Osteocyte (in vitro differentiated cells): ENCODE data around the gene TMEM255A. TPM values are rescaled to one million over a fixed set of nuclear protein-coding genes. Genes with fewer than 3 reads are reported as not detected.

Source experiments
- DNase-seq: peaks from one replicate; pipeline ENCODE4 v3.0.0; 2021; ENCODE audit warnings: mixed read lengths; ENCODE audit not compliant: unreplicated experiment; ENCODE audit errors: extremely low spot score
- H3K27ac Mint-ChIP-seq: one replicate; pipeline ENCODE4 v1.8.0; 2021; ENCODE audit warnings: mild to moderate bottlenecking, mixed read lengths; ENCODE audit not compliant: unreplicated experiment
- H3K27me3 Mint-ChIP-seq: one replicate; pipeline ENCODE4 v1.8.0; 2021; ENCODE audit warnings: mixed read lengths; ENCODE audit not compliant: unreplicated experiment
- H3K36me3 Mint-ChIP-seq: one replicate; pipeline ENCODE4 v1.8.0; 2021; ENCODE audit warnings: mixed read lengths; ENCODE audit not compliant: unreplicated experiment
- H3K4me1 Mint-ChIP-seq: one replicate; pipeline ENCODE4 v1.8.0; 2021; ENCODE audit warnings: mixed read lengths; ENCODE audit not compliant: unreplicated experiment
- H3K4me3 Mint-ChIP-seq: one replicate; pipeline ENCODE4 v1.8.0; 2021; ENCODE audit warnings: mild to moderate bottlenecking, moderate library complexity, mixed read lengths; ENCODE audit not compliant: unreplicated experiment
- H3K9me3 Mint-ChIP-seq: one replicate; pipeline ENCODE4 v1.8.0; 2021; ENCODE audit warnings: mixed read lengths; ENCODE audit not compliant: unreplicated experiment
- CTCF ChIP-seq: fragments of 200-600 bp; sonication (generic); IDR thresholded peaks from 2 replicates; pipeline ENCODE4 v1.5.0; 2021; ENCODE audit warnings: antibody characterized with exemption, mild to moderate bottlenecking, moderate library complexity
- total RNA-seq: library from RNA; stranded (reverse); gene quantifications from 2 replicates; pipeline ENCODE4 v1.2.1, GENCODE V29; 2021

Gene TMEM255A
- total RNA-seq, 1 donor from 2014 or later, result 0.16 TPM

GRCh38 chrX:120228187-120228908 lies 82.9 kb downstream of the TMEM255A start:
- H3K36me3 Mint-ChIP-seq, result peaks cover 2% of the 10 kb centered on the region
- H3K4me3 Mint-ChIP-seq, result no peak overlapping the region
- DNase-seq, result no peak
- H3K27me3 Mint-ChIP-seq, result no peaks in the 10 kb centered on the region
- no peak overlapping the region for H3K27ac Mint-ChIP-seq
- peaks cover 16% of the 10 kb centered on the region for H3K9me3 Mint-ChIP-seq
- H3K4me1 Mint-ChIP-seq, result no peaks in the 10 kb centered on the region
- no peak for TF ChIP-seq CTCF

GRCh38 chrX:120224388-120224787 lies 86.9 kb downstream of the TMEM255A start:
- H3K4me3 Mint-ChIP-seq, result no peak overlapping the region

GRCh38 chrX:120223374-120223773 lies 87.9 kb downstream of the TMEM255A start:
- H3K27me3 Mint-ChIP-seq, result no peaks in the 10 kb centered on the region

More at GRCh38 chrX:120224388-120224787, 86.9 kb downstream of the TMEM255A start:
- TF ChIP-seq CTCF, result no peak
- Mint-ChIP-seq H3K27ac (no peak overlapping the region), H3K27me3 (no peaks in the 10 kb centered on the region), H3K4me1 (no peaks in the 10 kb centered on the region), H3K36me3 (no peaks in the 10 kb centered on the region), H3K9me3 (peaks cover 4% of the 10 kb centered on the region)
- no peak for DNase-seq

GRCh38 chrX:120213438-120214265 lies 97.6 kb downstream of the TMEM255A start:
- Mint-ChIP-seq H3K27me3 (peaks cover 3% of the 10 kb centered on the region), H3K27ac (no peak overlapping the region), H3K4me1 (no peaks in the 10 kb centered on the region), H3K4me3 (no peak overlapping the region), H3K36me3 (no peaks in the 10 kb centered on the region), H3K9me3 (peaks cover 8% of the 10 kb centered on the region)
- TF ChIP-seq CTCF, result peak; percentile 75
- DNase-seq, result no peak

More at GRCh38 chrX:120223374-120223773, 87.9 kb downstream of the TMEM255A start:
- no peak overlapping the region for H3K27ac Mint-ChIP-seq
- no peaks in the 10 kb centered on the region for H3K36me3 Mint-ChIP-seq
- DNase-seq, result no peak
- no peaks in the 10 kb centered on the region for H3K4me1 Mint-ChIP-seq
- H3K9me3 Mint-ChIP-seq, result peaks cover 4% of the 10 kb centered on the region
- no peak for TF ChIP-seq CTCF
- H3K4me3 Mint-ChIP-seq, result no peak overlapping the region

Other genes with a start within 250 kb of the TMEM255A start
- not detected in 2 replicates for gene RHOXF2B, start 233.8 kb downstream of the TMEM255A start, total RNA-seq
- not detected in 2 replicates for gene RHOXF1, start 195.5 kb downstream of the TMEM255A start, total RNA-seq
- gene RHOXF2, start 152.8 kb downstream of the TMEM255A start, total RNA-seq, result not detected in 2 replicates
- 14.3 and 14.8 TPM in 2 replicates for gene ZBTB33, start 60.6 kb downstream of the TMEM255A start, total RNA-seq
- gene ATP1B4, start 50.6 kb upstream of the TMEM255A start, total RNA-seq, result not detected in 2 replicates
- gene LAMP2, start 157.8 kb upstream of the TMEM255A start, total RNA-seq, result 206 and 214 TPM in 2 replicates
- gene CUL4B, start 249.5 kb upstream of the TMEM255A start, total RNA-seq, result 77.7 and 78.6 TPM in 2 replicates